ENCODE data around the gene MVB12A. TPM values are rescaled to one million over a fixed set of nuclear protein-coding genes. Genes with fewer than 3 reads are reported as not detected.

Gene MVB12A
- total and polyA plus RNA-seq, 9 of the 15 experiments (the other 6 are each of a cell fraction or from before 2014, with no cell fraction given), result 1.2 to 46.2 (median 22.4) TPM

DNA sequence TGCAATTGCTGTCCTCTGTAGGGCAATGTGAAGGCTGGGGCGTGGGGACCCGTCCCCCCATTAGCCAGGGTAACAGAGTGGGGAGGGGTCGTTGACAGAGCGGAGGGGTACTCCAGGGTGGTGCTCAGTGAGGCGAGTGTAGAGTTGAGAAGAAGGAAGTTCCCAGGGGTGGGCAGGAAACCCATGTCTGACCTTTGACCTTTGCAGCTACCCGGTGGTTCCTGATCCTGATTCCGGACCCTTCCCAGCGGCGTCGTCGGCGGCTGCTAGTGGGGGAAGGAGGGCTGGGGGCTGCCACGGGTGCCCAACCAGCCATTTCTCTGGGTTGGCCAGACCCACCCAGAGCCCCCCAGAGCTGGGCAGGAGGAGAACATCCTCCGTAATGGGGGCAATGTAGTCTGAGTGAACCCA lies 40.6 kb upstream of the MVB12A start:
- 31% methylated on average over 12 of the region's 14 CpGs for WGBS (ENCODE audit: insufficient coverage, low coverage, missing lambda C conversion rate)
- intact Hi-C loops (cut with micrococcal nuclease) (no loop called here), in situ Hi-C loops (cut with MboI) (no loop called here)
- Histone ChIP-seq H3K9me1 (ENCODE audit: control insufficient read depth, insufficient read depth, low read length) (no peaks in the 10 kb centered on the region), H3K27ac (ENCODE audit: extremely low read depth, low read depth, low read length) (no peak overlapping the region), H2AFZ (ENCODE audit: low read depth, low read length) (no peak overlapping the region), H3K79me2 (ENCODE audit: control insufficient read depth, insufficient read depth, low read length) (no peaks in the 10 kb centered on the region), H3K9me3 (replicated peaks; ENCODE audit: control insufficient read depth, insufficient read depth, low read depth, low read length) (peaks cover 3% of the 10 kb centered on the region; the same call in 1 of the 2 replicates), H4K20me1 (replicated peaks; ENCODE audit: control insufficient read depth, insufficient read depth, low read length) (no peaks in the 10 kb centered on the region), H3K36me3 (ENCODE audit: control insufficient read depth, insufficient read depth, low read length) (no peaks in the 10 kb centered on the region), H3K4me3 (no peak overlapping the region), H3K9ac (ENCODE audit: insufficient read depth in 1 of 2, low read depth in 2 of 2, low read length in 2 of 2) (no peak overlapping the region), H3K4me1 (replicated peaks in 1 of 2; ENCODE audit: control insufficient read depth in 2 of 2, insufficient read depth in 2 of 2, low read length in 2 of 2) (peaks cover 15 to 18% of the 10 kb centered on the region in 2 experiments; a peak in 4 of 5 replicates), H3K4me2 (ENCODE audit: insufficient read depth, low read length) (no peak overlapping the region), H3K27me3 (ENCODE audit: control insufficient read depth in 2 of 2, insufficient read depth in 2 of 2, low read length in 2 of 2) (no peaks in the 10 kb centered on the region)
- TF ChIP-seq GTF2A2 (tag; IDR thresholded peaks at IDR 0.05), result no peak
- no peak for TF ChIP-seq USF1 (CRISPR knock-in tag; IDR thresholded peaks at IDR 0.05)
- TF ChIP-seq KLF1 (tag; IDR thresholded peaks at IDR 0.05), result no peak
- TF ChIP-seq TCF15 (CRISPR knock-in tag; IDR thresholded peaks at IDR 0.05), result no peak
- peak; percentile 81 for TF ChIP-seq NR2C1 (IDR thresholded peaks at IDR 0.05)
- peak; percentile 74 for TF ChIP-seq NR2C1 (tag; IDR thresholded peaks at IDR 0.05)
- TF ChIP-seq TEAD2 (tag; IDR thresholded peaks at IDR 0.05), result no peak
- no peak for TF ChIP-seq SOX6 (IDR thresholded peaks at IDR 0.05)
- no peak for TF ChIP-seq PTTG1 (tag; IDR thresholded peaks at IDR 0.05; ENCODE audit: low read depth)
- no peak for TF ChIP-seq ZFPM2 (CRISPR knock-in tag; IDR thresholded peaks at IDR 0.05)
- no peak for TF ChIP-seq HDAC2 (IDR thresholded peaks at IDR 0.05)
- TF ChIP-seq ZNF668 (CRISPR knock-in tag; IDR thresholded peaks at IDR 0.05), result no peak
- peak; percentile 65 for TF ChIP-seq ZBTB7A (IDR thresholded peaks at IDR 0.05; ENCODE audit: borderline replicate concordance, control insufficient read depth, low read depth, low read length)
- TF ChIP-seq TRIM25 (IDR thresholded peaks at IDR 0.05; ENCODE audit: borderline replicate concordance), result peak; percentile 95; the same call in 1 of the 2 replicates
- no peak for TF ChIP-seq HDAC1 (IDR thresholded peaks at IDR 0.05)
- TF ChIP-seq MIER1 (IDR thresholded peaks at IDR 0.05; ENCODE audit: low read depth), result no peak
- TF ChIP-seq GATAD2B (IDR thresholded peaks at IDR 0.05; ENCODE audit: borderline replicate concordance), result no peak
- TF ChIP-seq NR2C2 (CRISPR knock-in tag; IDR thresholded peaks at IDR 0.05), result peak; percentile 75; the same call in 1 of the 2 replicates
- peak; percentile 65 for TF ChIP-seq NR2C2 (tag; IDR thresholded peaks at IDR 0.05)
- TF ChIP-seq SMARCA4 (IDR thresholded peaks at IDR 0.05), result no peak
- TF ChIP-seq ZNF644 (tag; IDR thresholded peaks at IDR 0.05; ENCODE audit: low read depth), result no peak
- TF ChIP-seq, protein P1, sequence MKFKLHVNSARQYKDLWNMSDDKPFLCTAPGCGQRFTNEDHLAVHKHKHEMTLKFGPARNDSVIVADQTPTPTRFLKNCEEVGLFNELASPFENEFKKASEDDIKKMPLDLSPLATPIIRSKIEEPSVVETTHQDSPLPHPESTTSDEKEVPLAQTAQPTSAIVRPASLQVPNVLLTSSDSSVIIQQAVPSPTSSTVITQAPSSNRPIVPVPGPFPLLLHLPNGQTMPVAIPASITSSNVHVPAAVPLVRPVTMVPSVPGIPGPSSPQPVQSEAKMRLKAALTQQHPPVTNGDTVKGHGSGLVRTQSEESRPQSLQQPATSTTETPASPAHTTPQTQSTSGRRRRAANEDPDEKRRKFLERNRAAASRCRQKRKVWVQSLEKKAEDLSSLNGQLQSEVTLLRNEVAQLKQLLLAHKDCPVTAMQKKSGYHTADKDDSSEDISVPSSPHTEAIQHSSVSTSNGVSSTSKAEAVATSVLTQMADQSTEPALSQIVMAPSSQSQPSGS (CRISPR knock-in tag; IDR thresholded peaks at IDR 0.05), result no peak
- no peak for TF ChIP-seq MAFG (tag; conservative IDR thresholded peaks at IDR 0.05)
- CTCF ChIA-PET (ENCODE audit: low intra/inter-chr PET ratio), result no interaction called here
- DNase-seq (ENCODE audit: extremely low read depth in 1 of 4, low spot score in 3 of 4), result peak in 2 of 4 experiments; percentile 7 to 9
- no peak for ATAC-seq
- no TSS peak for BruUV-seq (replicated peaks)
- POLR2A ChIA-PET, result interaction anchor here (1.4 kb wide), 1 partner anchor 26 kb away, joined by 6 read pairs; no protein-coding TSS in a partner anchor
- no peak for FAIRE-seq
